Limb (tissue), 2 donors: Measurements from ENCODE around the gene MTHFD1L.

ENCODE experiments used
- DNase-seq, 2 donors: peaks; one replicate each; pipeline ENCODE4 v3.0.0-alpha.2; 2016; ENCODE audit errors: extremely low spot score in 2 of 2

MTHFD1L gene

DNA sequence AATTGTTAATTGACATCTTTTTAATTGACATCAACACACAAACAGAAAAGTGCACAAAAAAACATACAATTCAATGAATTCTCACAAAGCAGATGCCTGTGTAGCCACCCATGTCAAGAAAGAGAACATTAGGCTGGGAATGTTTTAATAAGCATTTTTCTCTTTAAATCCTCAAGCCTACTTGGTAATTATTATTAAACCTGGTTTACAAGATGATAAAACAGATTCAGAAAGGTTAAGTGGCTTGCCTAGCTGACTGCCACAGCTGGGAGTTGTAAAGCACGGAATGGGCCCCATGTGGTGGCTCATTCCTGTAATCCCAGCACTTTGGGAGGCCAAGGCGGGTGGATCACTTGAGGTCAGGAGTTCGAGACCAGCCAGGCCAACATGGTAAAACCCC lies 284.3 kb downstream of the MTHFD1L start:
- DNase-seq, result no peak
